Endothelial cell of hepatic sinusoid (primary cell): Measurements from ENCODE around the gene MAN1A1.

Experiments used
- in situ Hi-C: cut with HindIII; loops from 2 replicates; pipeline ENCODE4 v1.10.0; 2017; ENCODE audit warnings: low sequenced_read_pairs

The MAN1A1 gene

GRCh38 chr6:119327810-119328209 is 21.8 kb downstream of the MAN1A1 start:
- in situ Hi-C loops = no loop called here

- in situ Hi-C loops = no loop called here
Observed at GRCh38 chr6:119326291-119327005, 23.1 kb downstream of the MAN1A1 start.

GRCh38 chr6:119325559-119326265 is 23.8 kb downstream of the MAN1A1 start:
- in situ Hi-C loops = no loop called here

GRCh38 chr6:119324718-119325117 is 24.8 kb downstream of the MAN1A1 start:
- in situ Hi-C loops = no loop called here

- in situ Hi-C loops = no loop called here
Observed at GRCh38 chr6:119323931-119324330, 25.6 kb downstream of the MAN1A1 start.

DNA sequence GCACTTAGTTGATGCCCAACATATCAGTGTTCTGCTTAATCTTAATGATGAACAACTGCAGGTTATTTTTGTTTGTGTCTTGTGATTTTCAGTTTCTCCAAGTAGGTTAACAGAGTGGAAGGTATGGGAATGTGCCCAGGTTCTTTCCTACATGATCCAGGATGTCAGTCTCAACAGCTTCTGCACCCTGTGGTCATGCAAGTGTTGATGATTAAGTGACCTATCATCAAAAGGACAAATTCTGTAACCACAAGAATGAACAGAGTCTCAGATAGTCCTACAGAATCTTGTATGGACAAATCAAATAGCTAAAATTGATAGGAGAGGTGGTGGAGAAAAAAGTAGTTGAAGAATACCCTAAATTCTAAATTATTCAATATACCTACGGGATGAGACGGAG is 26.1 kb downstream of the MAN1A1 start:
- in situ Hi-C loops = no loop called here

GRCh38 chr6:119322715-119323350 is 26.7 kb downstream of the MAN1A1 start:
- in situ Hi-C loops = no loop called here

- in situ Hi-C loops = no loop called here
Observed at GRCh38 chr6:119322034-119322433, 27.5 kb downstream of the MAN1A1 start.

DNA sequence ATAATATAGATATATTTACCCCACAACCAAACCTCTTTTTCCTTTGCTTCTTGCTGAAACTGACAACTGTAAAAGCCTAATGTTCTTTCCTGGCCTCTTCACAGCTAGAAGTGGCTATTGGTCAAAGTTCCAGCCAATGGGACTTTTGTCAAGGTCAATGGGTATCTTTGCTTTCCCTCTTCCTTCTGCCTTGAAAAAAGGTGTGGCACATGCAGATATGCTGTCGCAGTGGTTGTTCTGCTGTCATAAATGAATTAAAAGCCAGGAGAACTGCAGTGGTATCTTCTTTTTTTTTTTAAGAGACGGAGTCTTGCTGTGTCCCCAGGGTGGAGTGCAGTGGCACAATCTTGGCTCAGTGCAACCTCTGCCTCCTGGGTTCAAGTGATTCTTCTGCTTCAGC is 29.9 kb downstream of the MAN1A1 start:
- in situ Hi-C loops = no loop called here

- in situ Hi-C loops = no loop called here
Observed at GRCh38 chr6:119318730-119319129, 30.8 kb downstream of the MAN1A1 start.

GRCh38 chr6:119318176-119318575 is 31.4 kb downstream of the MAN1A1 start:
- in situ Hi-C loops = no loop called here

GRCh38 chr6:119317007-119317406 is 32.6 kb downstream of the MAN1A1 start:
- in situ Hi-C loops = no loop called here

- in situ Hi-C loops = no loop called here
Observed at GRCh38 chr6:119314885-119315272, 34.7 kb downstream of the MAN1A1 start.

DNA sequence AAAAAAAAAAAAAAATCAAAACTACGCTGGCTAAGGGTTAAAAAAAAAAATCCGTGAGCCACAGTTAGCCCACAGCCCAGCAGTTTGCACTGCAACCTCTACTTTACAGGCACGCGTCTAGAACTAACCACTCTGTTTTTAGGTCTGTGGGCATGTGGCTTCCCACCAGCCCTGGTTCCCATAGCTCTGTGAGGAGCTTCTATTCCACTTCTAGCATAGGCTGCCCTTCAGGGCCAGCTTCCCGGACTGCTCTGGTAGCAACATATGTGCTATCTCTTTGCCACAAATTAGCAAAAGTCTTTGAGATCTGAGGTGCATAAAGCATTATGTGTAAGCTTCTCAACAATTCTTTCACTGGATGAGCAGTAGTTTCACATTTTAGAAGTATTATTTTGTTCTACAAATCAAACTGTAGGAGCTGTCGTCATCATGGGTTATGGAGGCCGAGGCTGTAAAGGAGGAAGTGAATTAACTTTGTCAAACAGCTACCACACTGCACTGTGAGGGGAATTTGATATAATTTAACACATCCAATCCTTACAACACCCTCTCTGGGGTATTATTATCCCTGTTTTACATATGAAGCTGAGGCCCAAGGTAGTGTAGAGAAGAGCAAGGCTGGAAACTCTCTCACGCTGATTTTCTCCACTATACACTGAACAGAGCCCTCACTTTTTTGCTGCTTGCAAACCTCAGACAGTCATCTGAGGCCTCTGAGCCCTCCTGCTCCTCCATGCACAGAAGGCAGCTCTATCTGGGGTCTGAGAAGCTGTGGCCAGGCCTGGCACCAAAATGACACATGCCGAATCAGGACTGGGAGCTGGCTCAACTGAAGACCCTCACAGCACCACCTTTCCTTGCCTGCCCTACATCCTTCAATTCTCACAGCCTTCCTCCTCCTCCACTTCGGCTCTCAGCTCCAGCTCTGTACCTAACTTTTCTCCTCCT is 35.4 kb downstream of the MAN1A1 start:
- in situ Hi-C loops = no loop called here

DNA sequence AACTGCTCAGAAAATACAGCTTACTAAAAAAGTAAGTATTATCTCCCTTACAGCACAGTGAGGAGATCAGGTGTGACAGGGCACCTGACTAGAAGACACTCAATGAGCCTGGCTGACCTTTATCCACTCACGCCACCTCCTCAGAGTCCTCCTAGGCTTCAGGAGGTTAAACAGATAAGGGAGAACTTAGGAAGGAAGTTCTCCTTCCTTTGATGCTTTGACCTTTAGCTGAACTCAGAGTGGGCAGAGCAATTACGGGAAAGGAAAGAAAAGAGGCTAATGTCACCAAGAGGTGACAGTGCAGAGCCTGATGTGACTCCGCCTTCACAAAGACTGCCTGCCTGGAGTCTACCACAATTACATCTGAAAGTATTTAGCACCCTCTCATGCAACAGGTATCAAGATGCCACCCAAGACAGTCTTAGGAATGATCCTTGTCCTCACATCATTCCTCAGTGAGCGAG is 36.7 kb downstream of the MAN1A1 start:
- in situ Hi-C loops = no loop called here

DNA sequence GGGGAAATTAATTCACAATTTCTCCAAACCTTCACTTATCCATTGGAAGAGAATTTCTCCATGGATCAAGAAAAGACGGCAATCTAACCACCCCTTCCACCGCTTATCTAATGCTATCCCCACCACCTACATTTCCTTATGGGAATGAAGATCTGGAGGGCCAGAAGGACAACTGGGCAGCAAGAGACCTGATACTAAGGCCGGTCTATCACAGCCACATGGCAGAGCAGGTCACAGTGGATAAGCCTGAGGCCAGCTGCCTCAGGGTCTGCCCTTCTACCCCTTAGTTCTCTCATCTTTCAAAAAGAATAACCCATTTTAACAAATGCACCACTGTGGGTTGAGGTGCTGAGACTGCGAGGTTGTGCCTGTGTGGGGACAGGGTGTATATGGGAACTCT is 37.1 kb downstream of the MAN1A1 start:
- in situ Hi-C loops = no loop called here

- in situ Hi-C loops = no loop called here
Observed at GRCh38 chr6:119311514-119312142, 37.9 kb downstream of the MAN1A1 start.

GRCh38 chr6:119310486-119311036 is 39.0 kb downstream of the MAN1A1 start:
- in situ Hi-C loops = no loop called here

GRCh38 chr6:119308991-119309657 is 40.4 kb downstream of the MAN1A1 start:
- in situ Hi-C loops = no loop called here
